K562 (cell line): Measurements from ENCODE around the gene OR4D9. TPM values are rescaled to one million over a fixed set of nuclear protein-coding genes. Genes with fewer than 3 reads are reported as not detected.

Experiments used
- BDP1 ChIP-seq: IDR thresholded peaks from 3 replicates; pipeline ENCODE4 v1.6.1; 2011; ENCODE audit not compliant: insufficient read length, insufficient read depth
- BRD4 ChIP-seq: fragments of 200-600 bp; sonication (generic); IDR thresholded peaks from 2 replicates; pipeline ENCODE4 v1.6.1; 2017; ENCODE audit warnings: inconsistent platforms
- CBFB ChIP-seq: sonication (generic); formaldehyde crosslinking; IDR thresholded peaks from 2 replicates; pipeline ENCODE4 v1.4.0; 2020; ENCODE audit warnings: mild to moderate bottlenecking, missing genetic modification reagents
- ETV6 ChIP-seq, 3 experiments: fragments of 150-350 bp in 1 of 3; sonication (generic) in 1 of 3; formaldehyde crosslinking in 1 of 3; IDR thresholded peaks; 2 replicates each; pipeline versions ENCODE4 v1.6.1 to v1.8.0; 2014 to 2022; ENCODE audit warnings: borderline replicate concordance in 2 of 3, low read depth in 2 of 3, antibody characterized with exemption in 1 of 3, low read length in 1 of 3, mild to moderate bottlenecking in 1 of 3, missing genetic modification reagents in 1 of 3
- FOXA1 ChIP-seq: fragments of 450-650 bp; IDR thresholded peaks from 2 replicates; pipeline ENCODE4 v1.6.1; 2016; ENCODE audit warnings: mild to moderate bottlenecking, borderline replicate concordance
- HLTF ChIP-seq: fragments of 450-650 bp; IDR thresholded peaks from 2 replicates; pipeline ENCODE4 v1.6.1; 2016
- HMG20B ChIP-seq: fragments of 250-450 bp; sonication (Bioruptor Pico); IDR thresholded peaks from 2 replicates; pipeline ENCODE4 v1.5.0; 2021; ENCODE audit warnings: mild to moderate bottlenecking
- HNRNPUL1 ChIP-seq: fragments of 200-400 bp; formaldehyde crosslinking; IDR thresholded peaks from 2 replicates; pipeline ENCODE4 v1.6.1; 2017; ENCODE audit warnings: low read length
- KAT8 ChIP-seq: fragments of 450-650 bp; IDR thresholded peaks from 2 replicates; pipeline ENCODE4 v1.6.1; 2016; ENCODE audit warnings: low read depth, mild to moderate bottlenecking
- NCOA1 ChIP-seq: fragments of 450-650 bp; IDR thresholded peaks from 2 replicates; pipeline ENCODE4 v1.6.1; 2016; ENCODE audit warnings: low read depth
- NCOR1 ChIP-seq: fragments of 450-650 bp; IDR thresholded peaks from 2 replicates; pipeline ENCODE4 v1.6.1; 2016; ENCODE audit warnings: mild to moderate bottlenecking, moderate library complexity
- POLR2AphosphoS2 ChIP-seq: IDR thresholded peaks from 2 replicates; pipeline ENCODE4 v1.6.1; 2012; ENCODE audit warnings: low read length, improper control_type of control experiment
- PRMT5 ChIP-seq: sonication (generic); formaldehyde crosslinking; IDR thresholded peaks from 2 replicates; pipeline ENCODE4 v1.5.0; 2020; ENCODE audit warnings: missing genetic modification reagents
- PYGO2 ChIP-seq: fragments of 450-650 bp; IDR thresholded peaks from 2 replicates; pipeline ENCODE4 v1.6.1; 2016; ENCODE audit warnings: mild to moderate bottlenecking, missing genetic modification characterization, moderate library complexity, missing compliant biosample characterization
- RUNX1 ChIP-seq: sonication (generic); IDR thresholded peaks from 2 replicates; pipeline ENCODE4 v1.6.1; 2016; ENCODE audit warnings: antibody characterized with exemption, low read depth
- SMAD1 ChIP-seq: fragments of 150-350 bp; IDR thresholded peaks from 2 replicates; pipeline ENCODE4 v1.6.1; 2014; ENCODE audit warnings: low read length, low read depth; ENCODE audit not compliant: partially characterized antibody
- SMARCA4 ChIP-seq: fragments of 450-650 bp; IDR thresholded peaks from 2 replicates; pipeline ENCODE4 v1.6.1; 2016
- SRF ChIP-seq, 2 experiments: fragments of 250-450, 450-650 bp in 1 of 2; sonication (Bioruptor Pico) in 1 of 2; sonication (generic) in 1 of 2; formaldehyde crosslinking; IDR thresholded peaks; 2 replicates each; pipeline versions ENCODE4 v1.5.0 to v1.5.1; 2020 to 2022; ENCODE audit warnings: mild to moderate bottlenecking in 1 of 2, missing genetic modification reagents in 1 of 2
- TBL1XR1 ChIP-seq, 2 experiments: IDR thresholded peaks; 2 replicates each; pipeline ENCODE4 v1.6.1; 2012; ENCODE audit warnings: improper control_type of control experiment in 2 of 2, low read length in 2 of 2, mild to moderate bottlenecking in 1 of 2
- ZBTB43 ChIP-seq: sonication (generic); formaldehyde crosslinking; IDR thresholded peaks from 2 replicates; pipeline ENCODE4 v1.8.0; 2023; ENCODE audit warnings: mild to moderate bottlenecking, missing genetic modification reagents
- ZNF507 ChIP-seq: conservative IDR thresholded peaks from 2 replicates; pipeline ENCODE4 v1.6.1; 2017; ENCODE audit warnings: missing genetic modification characterization, missing compliant biosample characterization
- ZNF695 ChIP-seq: fragments of 450-650 bp; formaldehyde crosslinking; IDR thresholded peaks from 2 replicates; pipeline ENCODE4 v1.4.0; 2020; ENCODE audit warnings: mild to moderate bottlenecking, moderate library complexity
- ZNF717 ChIP-seq: fragments of 250-450 bp; sonication (Bioruptor Pico); IDR thresholded peaks from 2 replicates; pipeline ENCODE4 v1.5.0; 2021
- polyA plus RNA-seq, 8 experiments: library from polyadenylated mRNA; depleted of rRNA in 4 of 8; stranded (reverse) in 5 of 8; unstranded in 3 of 8; fragments of >200 nt; fragmentation: Nextera tagmentation in 2 of 8; fragmentation: Illumina TruSeq in 1 of 8; extraction: Ambion mirVana in 2 of 8; extraction: Trizol in 1 of 8; gene quantifications; 2 replicates each; pipeline versions ENCODE4 v1.2.1 to v1.2.3, GENCODE V29; 2011 to 2014; ENCODE audit warnings: inconsistent platforms in 1 of 8, missing spikeins in 1 of 8
- total RNA-seq, 7 experiments: library from RNA; depleted of rRNA in 6 of 7; stranded (reverse); fragments of >200 nt in 6 of 7; fragmentation: Illumina TruSeq in 2 of 7; extraction: Trizol in 2 of 7; gene quantifications; 2 replicates each; pipeline versions ENCODE4 v1.2.1 to v1.2.3, GENCODE V29; 2011 to 2021; ENCODE audit warnings: low replicate concordance in 1 of 7
- TF ChIP-seq, protein P1 (sequence below), 2 experiments: IDR thresholded peaks; 2 replicates each; pipeline ENCODE4 v1.6.1; 2012; ENCODE audit warnings: improper control_type of control experiment in 2 of 2, low read depth in 2 of 2, low read length in 2 of 2, borderline replicate concordance in 1 of 2

The OR4D9 gene
- total and polyA plus RNA-seq, 9 of the 15 experiments (the other 6 are each of a cell fraction or from before 2014, with no cell fraction given) = not detected

- TF ChIP-seq SRF (CRISPR knock-in tag; IDR thresholded peaks at IDR 0.05) (peak in 1 of 2 experiments; percentile 32; a peak in 1 of 4 replicates), ZNF507 (tag) (no peak), BRD4 (peak; percentile 97), HNRNPUL1 (no peak), ZBTB43 (CRISPR knock-in tag) (no peak), FOXA1 (no peak), PYGO2 (tag) (0 out of 2 replicates have a peak, but pooled peaks have one; percentile 5), ZNF717 (CRISPR knock-in tag) (peak; percentile 82), NCOR1 (peak; percentile 64), ZNF695 (CRISPR knock-in tag) (no peak), PRMT5 (CRISPR knock-in tag) (no peak), SMARCA4 (peak; percentile 90), SMAD1 (peak; percentile 98), POLR2AphosphoS2 (peak; percentile 82; the same call in 1 of the 2 replicates), BDP1 (no peak), RUNX1 (no peak), CBFB (CRISPR knock-in tag) (no peak), KAT8 (no peak), HLTF (no peak; the same call in 1 of the 2 replicates), ETV6 (IDR thresholded peaks at IDR 0.05; ENCODE audit: borderline replicate concordance in 1 of 2, low read depth in 2 of 2, low read length in 1 of 2) (no peak), ETV6 (CRISPR knock-in tag; IDR thresholded peaks at IDR 0.05; ENCODE audit: borderline replicate concordance) (no peak), TBL1XR1 (IDR thresholded peaks at IDR 0.05; ENCODE audit: low read length in 2 of 2) (peak in 1 of 2 experiments; percentile 56; a peak in 1 of 4 replicates), HMG20B (0 out of 2 replicates have a peak, but pooled peaks have one; percentile 70), NCOA1 (peak; percentile 72)
- TF ChIP-seq, protein P1, sequence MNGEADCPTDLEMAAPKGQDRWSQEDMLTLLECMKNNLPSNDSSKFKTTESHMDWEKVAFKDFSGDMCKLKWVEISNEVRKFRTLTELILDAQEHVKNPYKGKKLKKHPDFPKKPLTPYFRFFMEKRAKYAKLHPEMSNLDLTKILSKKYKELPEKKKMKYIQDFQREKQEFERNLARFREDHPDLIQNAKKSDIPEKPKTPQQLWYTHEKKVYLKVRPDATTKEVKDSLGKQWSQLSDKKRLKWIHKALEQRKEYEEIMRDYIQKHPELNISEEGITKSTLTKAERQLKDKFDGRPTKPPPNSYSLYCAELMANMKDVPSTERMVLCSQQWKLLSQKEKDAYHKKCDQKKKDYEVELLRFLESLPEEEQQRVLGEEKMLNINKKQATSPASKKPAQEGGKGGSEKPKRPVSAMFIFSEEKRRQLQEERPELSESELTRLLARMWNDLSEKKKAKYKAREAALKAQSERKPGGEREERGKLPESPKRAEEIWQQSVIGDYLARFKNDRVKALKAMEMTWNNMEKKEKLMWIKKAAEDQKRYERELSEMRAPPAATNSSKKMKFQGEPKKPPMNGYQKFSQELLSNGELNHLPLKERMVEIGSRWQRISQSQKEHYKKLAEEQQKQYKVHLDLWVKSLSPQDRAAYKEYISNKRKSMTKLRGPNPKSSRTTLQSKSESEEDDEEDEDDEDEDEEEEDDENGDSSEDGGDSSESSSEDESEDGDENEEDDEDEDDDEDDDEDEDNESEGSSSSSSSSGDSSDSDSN (IDR thresholded peaks at IDR 0.05; ENCODE audit: borderline replicate concordance in 1 of 2, low read depth in 2 of 2, low read length in 2 of 2) = peak in 1 of 2 experiments; percentile 52; a peak in 1 of 4 replicates
These were observed 34.1 kb downstream of the OR4D9 start (continued) for GRCh38 chr11:59545179-59546020.
